HCT116 (cell line): Measurements from ENCODE around the gene COL10A1. TPM values are rescaled to one million over a fixed set of nuclear protein-coding genes. Genes with fewer than 3 reads are reported as not detected.

Experiments
- ATAC-seq: fragments of 200-7000 bp; cut with Tn5 transposase; 2 replicates; pipeline ENCODE4 v1.9.1; 2020; ENCODE audit warnings: mild to moderate bottlenecking, moderate library complexity
- BruUV-seq: library from RNA; stranded (reverse); fragments of 400-500 nt; replicated peaks from 2 replicates; lab custom pipeline; 2021; lab: Mats Ljungman, UMichigan
- CTCF ChIA-PET: fragments of 300-600 bp; sonication (Branson Sonifier 250); formaldehyde crosslinking; loops from one replicate; lab custom pipeline; 2021; ENCODE audit warnings: antibody characterized with exemption; lab: Charles Lee
- POLR2A ChIA-PET: fragments of 300-600, 350-600 bp; sonication (Branson Sonifier 250); formaldehyde crosslinking; loops from one replicate; lab custom pipeline; 2021; ENCODE audit warnings: antibody characterized with exemption; lab: Charles Lee
- RAD21 ChIA-PET, 2 experiments: fragments of 300-600 bp; sonication (Branson Sonifier 250); formaldehyde crosslinking; loops; one replicate each; lab custom pipeline; 2023; ENCODE audit warnings: low total read pairs in 2 of 2; ENCODE audit not compliant: uncharacterized antibody in 2 of 2, unreplicated experiment in 2 of 2, low non-redundant PET in 1 of 2; lab: Charles Lee
- DNase-seq: peaks from one replicate; pipeline ENCODE4 v3.0.0-alpha.2; 2010; ENCODE audit warnings: low read depth, low spot score
- H2AFZ ChIP-seq: fragments of 200-600 bp; shearing (Covaris generic), sonication (generic); 2 replicates; pipeline ENCODE4 v1.6.1; 2017; ENCODE audit warnings: low read depth, mixed run types, mixed read lengths, antibody characterized with exemption, low read length; ENCODE audit not compliant: poor library complexity, severe bottlenecking
- H3K27ac ChIP-seq: 2 replicates; pipeline ENCODE4 v1.5.1; 2012; ENCODE audit warnings: low read depth, low read length
- H3K27me3 ChIP-seq: fragments of 200-600 bp; sonication (generic); 2 replicates; pipeline ENCODE4 v1.6.1; 2016; ENCODE audit warnings: mixed run types, low read length, mixed read lengths; ENCODE audit not compliant: insufficient read depth
- H3K36me3 ChIP-seq, 2 experiments: fragments of 200-500 bp in 1 of 2; fragments of 200-600 bp in 1 of 2; sonication (Bioruptor generic) in 1 of 2; sonication (generic) in 1 of 2; 2 replicates each; pipeline versions ENCODE4 v1.5.1 to v1.6.1; 2014 to 2016; ENCODE audit warnings: low read length in 2 of 2, inconsistent platforms in 1 of 2, mixed read lengths in 1 of 2, mixed run types in 1 of 2; ENCODE audit not compliant: insufficient read depth in 2 of 2, control insufficient read depth in 1 of 2
- H3K4me1 ChIP-seq, 2 experiments: fragments of 200-600 bp in 1 of 2; sonication (generic) in 1 of 2; 2 replicates each; pipeline versions ENCODE4 v1.5.1 to v1.6.1; 2012 to 2017; ENCODE audit warnings: low read length in 2 of 2, inconsistent platforms in 1 of 2, mild to moderate bottlenecking in 1 of 2, mixed read lengths in 1 of 2, mixed run types in 1 of 2, moderate library complexity in 1 of 2; ENCODE audit not compliant: insufficient read depth in 2 of 2, control insufficient read depth in 1 of 2
- H3K4me2 ChIP-seq: fragments of 200-600 bp; sonication (generic); 2 replicates; pipeline ENCODE4 v1.6.1; 2017; ENCODE audit warnings: mixed run types, low read length, mixed read lengths
- H3K4me3 ChIP-seq, 2 experiments: fragments of 200-600 bp in 1 of 2; sonication (generic) in 1 of 2; replicated peaks in 1 of 2; 2 replicates each; pipeline ENCODE4 v1.5.1; 2011 to 2016; ENCODE audit warnings: low read length in 2 of 2, control low read depth in 1 of 2, low read depth in 1 of 2, mild to moderate bottlenecking in 1 of 2, mixed read lengths in 1 of 2, mixed run types in 1 of 2
- H3K79me2 ChIP-seq: fragments of 200-600 bp; sonication (generic); 2 replicates; pipeline ENCODE4 v1.6.1; 2017; ENCODE audit warnings: mild to moderate bottlenecking, mixed run types, low read length, moderate library complexity, mixed read lengths; ENCODE audit not compliant: insufficient read depth
- H3K9ac ChIP-seq: fragments of 200-600 bp; sonication (generic); 2 replicates; pipeline ENCODE4 v1.6.1; 2016; ENCODE audit warnings: low read length, mixed read lengths
- H3K9me2 ChIP-seq: fragments of 200-600 bp; sonication (generic), shearing (Covaris generic); 2 replicates; pipeline ENCODE4 v1.6.1; 2017; ENCODE audit warnings: mixed run types, mild to moderate bottlenecking, moderate library complexity; ENCODE audit not compliant: insufficient read depth
- H3K9me3 ChIP-seq, 2 experiments: fragments of 200-500 bp in 1 of 2; fragments of 200-600 bp in 1 of 2; sonication (Bioruptor generic) in 1 of 2; sonication (generic) in 1 of 2; 2 replicates each; pipeline ENCODE4 v1.6.1; 2014 to 2017; ENCODE audit warnings: low read length in 2 of 2, mixed read lengths in 2 of 2, inconsistent platforms in 1 of 2, low read depth in 1 of 2, mild to moderate bottlenecking in 1 of 2, mixed run types in 1 of 2, moderate library complexity in 1 of 2; ENCODE audit not compliant: control insufficient read depth in 1 of 2, insufficient read depth in 1 of 2
- H4K20me1 ChIP-seq: fragments of 200-600 bp; sonication (generic), shearing (Covaris generic); 2 replicates; pipeline ENCODE4 v1.6.1; 2017; ENCODE audit warnings: mixed run types, mild to moderate bottlenecking, moderate library complexity; ENCODE audit not compliant: insufficient read depth
- CBX3 ChIP-seq: IDR thresholded peaks from 2 replicates; pipeline ENCODE4 v1.6.1; 2012; ENCODE audit warnings: low read depth
- CEBPB ChIP-seq: IDR thresholded peaks from 2 replicates; pipeline ENCODE4 v1.6.1; 2012; ENCODE audit warnings: low read depth
- EGR1 ChIP-seq: IDR thresholded peaks from 2 replicates; pipeline ENCODE4 v1.6.1; 2012; ENCODE audit warnings: low read depth
- ELF1 ChIP-seq: IDR thresholded peaks from 2 replicates; pipeline ENCODE4 v1.6.1; 2012; ENCODE audit warnings: low read depth, borderline replicate concordance
- EZH2 ChIP-seq: fragments of 200-600 bp; sonication (generic); IDR thresholded peaks from 2 replicates; pipeline ENCODE4 v1.6.1; 2017; ENCODE audit warnings: antibody characterized with exemption, mixed run types
- EZH2phosphoT487 ChIP-seq: fragments of 200-600 bp; IDR thresholded peaks from 2 replicates; pipeline ENCODE4 v1.6.1; 2018; ENCODE audit warnings: antibody characterized with exemption, borderline replicate concordance
- FOSL1 ChIP-seq: IDR thresholded peaks from 2 replicates; pipeline ENCODE4 v1.6.1; 2012; ENCODE audit warnings: low read depth
- POLR2A ChIP-seq: IDR thresholded peaks from 2 replicates; pipeline ENCODE4 v1.7.0; 2011; ENCODE audit warnings: borderline replicate concordance; ENCODE audit not compliant: insufficient read depth, insufficient read length; ENCODE audit errors: extremely low read depth
- POLR2AphosphoS5 ChIP-seq: IDR thresholded peaks from 2 replicates; pipeline ENCODE4 v1.6.1; 2011; ENCODE audit warnings: mild to moderate bottlenecking, low read depth, low read length, moderate library complexity
- SP1 ChIP-seq: IDR thresholded peaks from 2 replicates; pipeline ENCODE4 v1.6.1; 2012; ENCODE audit warnings: low read depth
- TCF7L2 ChIP-seq: IDR thresholded peaks from 2 replicates; pipeline ENCODE4 v1.7.0; 2011; ENCODE audit warnings: borderline replicate concordance, inconsistent platforms; ENCODE audit not compliant: insufficient read depth, insufficient read length; ENCODE audit errors: extremely low read depth
- ZNF274 ChIP-seq: fragments of 200-500 bp; sonication (Bioruptor generic); IDR thresholded peaks from 2 replicates; pipeline ENCODE4 v1.6.1; 2014; ENCODE audit warnings: mild to moderate bottlenecking, low read depth, low read length, inconsistent platforms
- intact Hi-C: fragments of 100-400 bp; cut with micrococcal nuclease; formaldehyde crosslinking; loops from 2 replicates; pipeline ENCODE4 v1.10.0; 2022
- total RNA-seq: library from RNA; stranded (reverse); gene quantifications from one replicate; pipeline ENCODE4 v1.2.1, GENCODE V29; 2021; ENCODE audit not compliant: unreplicated experiment
- TF ChIP-seq, protein P1 (sequence below): IDR thresholded peaks from 2 replicates; pipeline ENCODE4 v1.6.1; 2012
- TF ChIP-seq, protein P2 (sequence below): IDR thresholded peaks from 2 replicates; pipeline ENCODE4 v1.6.1; 2011; ENCODE audit warnings: mild to moderate bottlenecking, low read length, moderate library complexity; ENCODE audit not compliant: insufficient replicate concordance; ENCODE audit errors: extremely low read depth

The COL10A1 gene
- total RNA-seq, 1 experiment from 2014 or later: not detected

DNA sequence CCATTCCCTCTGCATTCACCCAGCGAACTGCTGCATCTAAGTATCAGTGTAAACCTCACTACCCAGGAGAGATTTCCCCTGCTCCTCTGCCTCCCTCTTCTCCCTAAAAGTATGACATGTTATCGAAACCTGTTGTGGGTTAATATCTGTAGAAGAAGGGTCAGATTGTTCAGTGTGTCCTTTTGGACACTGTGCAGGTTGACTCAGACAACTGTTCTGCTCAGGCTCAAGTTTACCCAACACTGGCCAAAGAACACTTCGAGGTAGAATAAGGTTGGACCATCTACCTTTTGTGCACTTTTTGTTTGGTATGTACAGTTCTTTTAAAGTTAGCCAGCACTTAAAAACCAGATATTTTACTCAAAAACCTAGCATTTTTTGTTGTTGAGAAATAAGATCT, 20.7 kb downstream of the COL10A1 start:
- BruUV-seq: no TSS peak
- Histone ChIP-seq H3K9ac (no peak overlapping the region), H2AFZ (no peak overlapping the region), H3K4me2 (no peak overlapping the region), H3K27me3 (no peaks in the 10 kb centered on the region), H3K36me3 (peaks cover 3 to 7% of the 10 kb centered on the region in 2 experiments; a peak in 3 of 4 replicates), H4K20me1 (no peaks in the 10 kb centered on the region), H3K79me2 (peaks cover 21% of the 10 kb centered on the region), H3K27ac (no peak overlapping the region), H3K9me3 (no peaks in the 10 kb centered on the region), H3K4me3 (no peak overlapping the region), H3K9me2 (no peaks in the 10 kb centered on the region), H3K4me1 (peaks cover 6 to 13% of the 10 kb centered on the region in 2 experiments; a peak in 3 of 4 replicates)
- no peak for TF ChIP-seq EZH2
- TF ChIP-seq, protein P1, sequence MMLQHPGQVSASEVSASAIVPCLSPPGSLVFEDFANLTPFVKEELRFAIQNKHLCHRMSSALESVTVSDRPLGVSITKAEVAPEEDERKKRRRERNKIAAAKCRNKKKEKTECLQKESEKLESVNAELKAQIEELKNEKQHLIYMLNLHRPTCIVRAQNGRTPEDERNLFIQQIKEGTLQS: no peak
- no peak for TF ChIP-seq ELF1
- TF ChIP-seq CBX3: no peak
- TF ChIP-seq, protein P2, sequence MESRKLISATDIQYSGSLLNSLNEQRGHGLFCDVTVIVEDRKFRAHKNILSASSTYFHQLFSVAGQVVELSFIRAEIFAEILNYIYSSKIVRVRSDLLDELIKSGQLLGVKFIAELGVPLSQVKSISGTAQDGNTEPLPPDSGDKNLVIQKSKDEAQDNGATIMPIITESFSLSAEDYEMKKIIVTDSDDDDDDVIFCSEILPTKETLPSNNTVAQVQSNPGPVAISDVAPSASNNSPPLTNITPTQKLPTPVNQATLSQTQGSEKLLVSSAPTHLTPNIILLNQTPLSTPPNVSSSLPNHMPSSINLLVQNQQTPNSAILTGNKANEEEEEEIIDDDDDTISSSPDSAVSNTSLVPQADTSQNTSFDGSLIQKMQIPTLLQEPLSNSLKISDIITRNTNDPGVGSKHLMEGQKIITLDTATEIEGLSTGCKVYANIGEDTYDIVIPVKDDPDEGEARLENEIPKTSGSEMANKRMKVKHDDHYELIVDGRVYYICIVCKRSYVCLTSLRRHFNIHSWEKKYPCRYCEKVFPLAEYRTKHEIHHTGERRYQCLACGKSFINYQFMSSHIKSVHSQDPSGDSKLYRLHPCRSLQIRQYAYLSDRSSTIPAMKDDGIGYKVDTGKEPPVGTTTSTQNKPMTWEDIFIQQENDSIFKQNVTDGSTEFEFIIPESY: no peak
- no peak for TF ChIP-seq EGR1
- TF ChIP-seq CEBPB: no peak
- no peak for TF ChIP-seq FOSL1
- no peak for TF ChIP-seq POLR2A
- TF ChIP-seq TCF7L2: no peak
- no peak for TF ChIP-seq POLR2AphosphoS5
- no peak for TF ChIP-seq EZH2phosphoT487
- TF ChIP-seq ZNF274: no peak
- no peak for TF ChIP-seq SP1
- POLR2A ChIA-PET: no interaction called here
- intact Hi-C loops: no loop called here
- RAD21 ChIA-PET: no interaction called here
- CTCF ChIA-PET: no interaction called here
- ATAC-seq (no peak), DNase-seq (no peak)
